ENCODE results near the gene CDC45.

DNA sequence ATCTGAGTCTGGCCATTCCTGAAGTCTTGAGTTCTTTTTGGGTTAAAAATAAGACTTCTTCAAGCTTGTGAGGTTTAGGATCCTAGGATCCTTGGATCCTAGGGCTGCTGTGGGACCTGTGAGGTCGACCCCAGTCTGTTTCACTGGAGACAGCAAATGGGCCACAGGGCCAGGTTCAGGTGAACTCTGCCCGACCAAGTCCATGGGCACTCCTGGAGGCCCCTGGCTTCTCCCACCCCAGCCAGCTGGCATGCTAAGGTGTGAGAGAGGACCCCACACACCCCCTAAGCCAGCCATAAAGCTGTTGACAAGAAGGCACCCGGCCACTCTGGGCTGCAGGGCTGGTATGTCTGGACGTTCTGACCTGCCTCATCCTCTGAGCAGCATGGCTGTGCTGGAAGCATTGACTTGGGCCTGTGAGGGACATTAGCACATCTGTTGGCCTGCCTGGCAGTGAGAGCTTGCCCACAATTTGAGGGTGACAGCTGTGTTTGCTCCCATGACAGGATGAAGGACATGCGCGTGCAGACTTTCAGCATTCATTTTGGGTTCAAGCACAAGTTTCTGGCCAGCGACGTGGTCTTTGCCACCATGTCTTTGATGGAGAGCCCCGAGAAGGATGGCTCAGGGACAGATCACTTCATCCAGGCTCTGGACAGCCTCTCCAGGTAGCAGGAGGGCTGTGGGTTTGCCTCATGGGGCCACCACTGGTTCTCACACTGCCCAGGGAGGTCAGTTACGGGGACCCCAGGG, 28.5 kb downstream of the CDC45 start:
- TF ChIP-seq, protein P1, sequence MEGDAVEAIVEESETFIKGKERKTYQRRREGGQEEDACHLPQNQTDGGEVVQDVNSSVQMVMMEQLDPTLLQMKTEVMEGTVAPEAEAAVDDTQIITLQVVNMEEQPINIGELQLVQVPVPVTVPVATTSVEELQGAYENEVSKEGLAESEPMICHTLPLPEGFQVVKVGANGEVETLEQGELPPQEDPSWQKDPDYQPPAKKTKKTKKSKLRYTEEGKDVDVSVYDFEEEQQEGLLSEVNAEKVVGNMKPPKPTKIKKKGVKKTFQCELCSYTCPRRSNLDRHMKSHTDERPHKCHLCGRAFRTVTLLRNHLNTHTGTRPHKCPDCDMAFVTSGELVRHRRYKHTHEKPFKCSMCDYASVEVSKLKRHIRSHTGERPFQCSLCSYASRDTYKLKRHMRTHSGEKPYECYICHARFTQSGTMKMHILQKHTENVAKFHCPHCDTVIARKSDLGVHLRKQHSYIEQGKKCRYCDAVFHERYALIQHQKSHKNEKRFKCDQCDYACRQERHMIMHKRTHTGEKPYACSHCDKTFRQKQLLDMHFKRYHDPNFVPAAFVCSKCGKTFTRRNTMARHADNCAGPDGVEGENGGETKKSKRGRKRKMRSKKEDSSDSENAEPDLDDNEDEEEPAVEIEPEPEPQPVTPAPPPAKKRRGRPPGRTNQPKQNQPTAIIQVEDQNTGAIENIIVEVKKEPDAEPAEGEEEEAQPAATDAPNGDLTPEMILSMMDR (conservative IDR thresholded peaks at IDR 0.05; ENCODE audit: low read length), result no peak
- no peak for TF ChIP-seq EZH2phosphoT487 (IDR thresholded peaks at IDR 0.05; ENCODE audit: borderline replicate concordance)
